GM23248 (cell line): ENCODE results near the gene RCAN3.

ENCODE experiments used
- EZH2 ChIP-seq: fragments of 200-600 bp; sonication (generic); IDR thresholded peaks from 2 replicates; pipeline ENCODE4 v1.6.1; 2018; ENCODE audit warnings: antibody characterized with exemption, mild to moderate bottlenecking; ENCODE audit not compliant: insufficient read depth, poor library complexity, severe bottlenecking
- EZH2phosphoT487 ChIP-seq: fragments of 200-600 bp; sonication (generic); IDR thresholded peaks from 2 replicates; pipeline ENCODE4 v1.6.1; 2018; ENCODE audit warnings: antibody characterized with exemption, moderate library complexity, mild to moderate bottlenecking, low read depth; ENCODE audit not compliant: insufficient read depth

GRCh38 chr1:24477309-24477708 lies 25.3 kb upstream of the RCAN3 start:
- no peak for TF ChIP-seq EZH2
- TF ChIP-seq EZH2phosphoT487: no peak
